Hepatocyte (in vitro differentiated cells): Measurements from ENCODE around the gene C1QC. TPM values are rescaled to one million over a fixed set of nuclear protein-coding genes. Genes with fewer than 3 reads are reported as not detected.

Source experiments
- DNase-seq: peaks from one replicate; pipeline ENCODE4 v3.0.0-alpha.2; 2016; ENCODE audit warnings: low spot score
- H2AFZ ChIP-seq: fragments of 200-600 bp; sonication (generic); 2 replicates; pipeline ENCODE4 v1.6.0; 2016; ENCODE audit warnings: antibody characterized with exemption, mild to moderate bottlenecking
- H3K27ac ChIP-seq: fragments of 200-600 bp; sonication (generic); 2 replicates; pipeline ENCODE4 v1.5.1; 2016; ENCODE audit warnings: mild to moderate bottlenecking
- H3K27me3 ChIP-seq: fragments of 200-600 bp; sonication (generic); 2 replicates; pipeline ENCODE4 v1.6.1; 2016
- H3K36me3 ChIP-seq: fragments of 200-600 bp; sonication (generic); replicated peaks from 2 replicates; pipeline ENCODE4 v1.5.1; 2016; ENCODE audit warnings: low read depth; ENCODE audit not compliant: insufficient read depth
- H3K4me1 ChIP-seq: fragments of 200-600 bp; sonication (generic); 2 replicates; pipeline ENCODE4 v1.5.1; 2016; ENCODE audit warnings: mild to moderate bottlenecking, moderate library complexity; ENCODE audit not compliant: insufficient read depth
- H3K4me2 ChIP-seq: fragments of 200-600 bp; sonication (generic); 2 replicates; pipeline ENCODE4 v1.6.0; 2016
- H3K4me3 ChIP-seq: fragments of 200-600 bp; sonication (generic); 2 replicates; pipeline ENCODE4 v1.5.1; 2016; ENCODE audit warnings: mild to moderate bottlenecking
- H3K79me2 ChIP-seq: fragments of 200-600 bp; sonication (generic); 2 replicates; pipeline ENCODE4 v1.6.0; 2017; ENCODE audit warnings: mild to moderate bottlenecking
- H3K9me2 ChIP-seq: fragments of 200-600 bp; sonication (generic); replicated peaks from 2 replicates; pipeline ENCODE4 v1.6.0; 2017; ENCODE audit warnings: mild to moderate bottlenecking; ENCODE audit not compliant: insufficient read depth
- H3K9me3 ChIP-seq: fragments of 200-600 bp; sonication (generic); 2 replicates; pipeline ENCODE4 v1.5.1; 2016; ENCODE audit warnings: low read depth, mild to moderate bottlenecking
- H4K20me1 ChIP-seq: fragments of 200-600 bp; sonication (generic); 2 replicates; pipeline ENCODE4 v1.6.0; 2016; ENCODE audit warnings: mild to moderate bottlenecking; ENCODE audit not compliant: insufficient read depth, poor library complexity, severe bottlenecking
- EZH2 ChIP-seq: fragments of 200-600 bp; sonication (generic); IDR thresholded peaks from 2 replicates; pipeline ENCODE4 v1.6.1; 2016; ENCODE audit warnings: antibody characterized with exemption, mild to moderate bottlenecking, borderline replicate concordance
- EZH2phosphoT487 ChIP-seq: fragments of 200-600 bp; sonication (generic); IDR thresholded peaks from one replicate; pipeline ENCODE4 v1.6.1; 2018; ENCODE audit warnings: antibody characterized with exemption, mild to moderate bottlenecking, low read depth, moderate library complexity; ENCODE audit not compliant: unreplicated experiment, severe bottlenecking
- WGBS: methylation state at CpG from one replicate; pipeline ENCODE4 v1.1.6; 2016; ENCODE audit warnings: low lambda C conversion rate; ENCODE audit errors: missing lambda C conversion rate; 5-methylcytosine and 5-hydroxymethylcytosine counted together
- polyA plus RNA-seq: library from polyadenylated mRNA; unstranded; fragments of >200 nt; fragmentation: Nextera tagmentation; extraction: Ambion mirVana; gene quantifications from 2 replicates; pipeline ENCODE4 v1.2.1, GENCODE V29; 2016
- total RNA-seq: library from RNA; depleted of rRNA; stranded (reverse); fragments of >200 nt; gene quantifications from 2 replicates; pipeline ENCODE4 v1.2.3, GENCODE V29; 2014
- TF ChIP-seq, protein P1 (sequence below): fragments of 200-600 bp; sonication (generic); IDR thresholded peaks from 2 replicates; pipeline ENCODE4 v1.5.1; 2016; ENCODE audit warnings: antibody characterized with exemption, mild to moderate bottlenecking; ENCODE audit not compliant: poor library complexity

Gene C1QC
- total and polyA plus RNA-seq, 2 experiments from 2014 or later: 4.1 to 9.2 TPM

DNA sequence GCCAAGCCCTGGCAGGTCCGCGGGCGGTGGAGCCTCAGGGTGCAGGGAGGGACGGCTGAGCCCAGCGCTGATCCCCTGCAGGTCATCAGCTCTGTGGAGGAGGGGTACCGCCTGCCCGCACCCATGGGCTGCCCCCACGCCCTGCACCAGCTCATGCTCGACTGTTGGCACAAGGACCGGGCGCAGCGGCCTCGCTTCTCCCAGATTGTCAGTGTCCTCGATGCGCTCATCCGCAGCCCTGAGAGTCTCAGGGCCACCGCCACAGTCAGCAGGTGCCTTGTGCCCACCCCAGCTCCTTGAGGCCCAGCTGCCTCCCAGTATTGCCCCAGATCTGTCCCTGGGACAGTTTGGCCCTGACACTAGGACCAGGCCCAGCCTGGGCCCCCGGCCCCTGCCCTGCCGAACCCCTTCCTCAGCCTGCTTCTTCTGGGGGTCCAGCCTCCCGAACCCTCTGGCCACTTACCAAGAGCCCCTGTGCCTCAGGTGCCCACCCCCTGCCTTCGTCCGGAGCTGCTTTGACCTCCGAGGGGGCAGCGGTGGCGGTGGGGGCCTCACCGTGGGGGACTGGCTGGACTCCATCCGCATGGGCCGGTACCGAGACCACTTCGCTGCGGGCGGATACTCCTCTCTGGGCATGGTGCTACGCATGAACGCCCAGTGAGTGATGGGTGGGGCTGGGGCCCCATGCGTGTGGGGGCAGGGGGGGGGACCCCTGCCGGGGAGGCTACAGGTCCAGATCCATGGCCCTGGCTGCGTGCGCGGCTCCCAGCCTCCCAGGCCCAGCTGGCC is 42.4 kb upstream of the C1QC start:
- no peaks in the 10 kb centered on the region for H3K9me2 ChIP-seq
- no peaks in the 10 kb centered on the region for H4K20me1 ChIP-seq
- H3K4me3 ChIP-seq: no peak overlapping the region
- no peak overlapping the region for H3K4me2 ChIP-seq
- no peak for DNase-seq
- H3K4me1 ChIP-seq: no peaks in the 10 kb centered on the region
- peaks cover 36% of the 10 kb centered on the region for H3K27me3 ChIP-seq
- no peaks in the 10 kb centered on the region for H3K36me3 ChIP-seq
- no peaks in the 10 kb centered on the region for H3K79me2 ChIP-seq
- TF ChIP-seq EZH2phosphoT487: no peak
- TF ChIP-seq EZH2: no peak
- WGBS: 90% methylated on average over 27 of the region's 39 CpGs
- H3K9me3 ChIP-seq: no peaks in the 10 kb centered on the region
- no peak overlapping the region for H2AFZ ChIP-seq
- H3K27ac ChIP-seq: no peak overlapping the region

GRCh38 chr1:22601610-22602009 is 41.8 kb upstream of the C1QC start:
- H3K27me3 ChIP-seq: peaks cover 41% of the 10 kb centered on the region
- 94% methylated on average over 12 of the region's 12 CpGs for WGBS
- no peaks in the 10 kb centered on the region for H3K36me3 ChIP-seq
- H3K4me3 ChIP-seq: no peak overlapping the region
- H3K4me2 ChIP-seq: no peak overlapping the region
- H2AFZ ChIP-seq: no peak overlapping the region
- TF ChIP-seq, protein P1, sequence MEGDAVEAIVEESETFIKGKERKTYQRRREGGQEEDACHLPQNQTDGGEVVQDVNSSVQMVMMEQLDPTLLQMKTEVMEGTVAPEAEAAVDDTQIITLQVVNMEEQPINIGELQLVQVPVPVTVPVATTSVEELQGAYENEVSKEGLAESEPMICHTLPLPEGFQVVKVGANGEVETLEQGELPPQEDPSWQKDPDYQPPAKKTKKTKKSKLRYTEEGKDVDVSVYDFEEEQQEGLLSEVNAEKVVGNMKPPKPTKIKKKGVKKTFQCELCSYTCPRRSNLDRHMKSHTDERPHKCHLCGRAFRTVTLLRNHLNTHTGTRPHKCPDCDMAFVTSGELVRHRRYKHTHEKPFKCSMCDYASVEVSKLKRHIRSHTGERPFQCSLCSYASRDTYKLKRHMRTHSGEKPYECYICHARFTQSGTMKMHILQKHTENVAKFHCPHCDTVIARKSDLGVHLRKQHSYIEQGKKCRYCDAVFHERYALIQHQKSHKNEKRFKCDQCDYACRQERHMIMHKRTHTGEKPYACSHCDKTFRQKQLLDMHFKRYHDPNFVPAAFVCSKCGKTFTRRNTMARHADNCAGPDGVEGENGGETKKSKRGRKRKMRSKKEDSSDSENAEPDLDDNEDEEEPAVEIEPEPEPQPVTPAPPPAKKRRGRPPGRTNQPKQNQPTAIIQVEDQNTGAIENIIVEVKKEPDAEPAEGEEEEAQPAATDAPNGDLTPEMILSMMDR: no peak
- TF ChIP-seq EZH2: no peak
- TF ChIP-seq EZH2phosphoT487: no peak
- no peak for DNase-seq
- H3K79me2 ChIP-seq: no peaks in the 10 kb centered on the region
- H3K9me2 ChIP-seq: no peaks in the 10 kb centered on the region
- no peak overlapping the region for H3K27ac ChIP-seq
- no peaks in the 10 kb centered on the region for H4K20me1 ChIP-seq
- H3K4me1 ChIP-seq: no peaks in the 10 kb centered on the region
- no peaks in the 10 kb centered on the region for H3K9me3 ChIP-seq

- TF ChIP-seq EZH2 (no peak), EZH2phosphoT487 (no peak)
- TF ChIP-seq, protein P1: no peak
- peaks cover 45% of the 10 kb centered on the region for H3K27me3 ChIP-seq
- 88% methylated on average over 18 of the region's 18 CpGs for WGBS
Observed at GRCh38 chr1:22602060-22602740, 41.2 kb upstream of the C1QC start.

GRCh38 chr1:22606161-22606560 is 37.3 kb upstream of the C1QC start:
- Histone ChIP-seq H3K9me3 (no peaks in the 10 kb centered on the region), H3K27me3 (peaks cover 63% of the 10 kb centered on the region), H4K20me1 (no peaks in the 10 kb centered on the region), H3K27ac (no peak overlapping the region), H3K4me3 (no peak overlapping the region), H3K4me2 (no peak overlapping the region), H3K4me1 (no peaks in the 10 kb centered on the region), H3K36me3 (no peaks in the 10 kb centered on the region), H3K9me2 (no peaks in the 10 kb centered on the region), H3K79me2 (no peaks in the 10 kb centered on the region), H2AFZ (no peak overlapping the region)
- 61% methylated on average over 4 of the region's 4 CpGs for WGBS
- DNase-seq: no peak
- no peak for TF ChIP-seq EZH2phosphoT487
- no peak for TF ChIP-seq EZH2
- TF ChIP-seq, protein P1: no peak

More at GRCh38 chr1:22602060-22602740, 41.2 kb upstream of the C1QC start:
- Histone ChIP-seq H3K4me1 (no peaks in the 10 kb centered on the region), H3K9me3 (no peaks in the 10 kb centered on the region), H3K79me2 (no peaks in the 10 kb centered on the region), H3K4me2 (no peak overlapping the region), H3K27ac (no peak overlapping the region), H2AFZ (no peak overlapping the region), H4K20me1 (no peaks in the 10 kb centered on the region), H3K4me3 (no peak overlapping the region), H3K36me3 (no peaks in the 10 kb centered on the region), H3K9me2 (no peaks in the 10 kb centered on the region)
- DNase-seq: no peak
